ENCODE data around the gene TNIK.

TNIK gene

DNA sequence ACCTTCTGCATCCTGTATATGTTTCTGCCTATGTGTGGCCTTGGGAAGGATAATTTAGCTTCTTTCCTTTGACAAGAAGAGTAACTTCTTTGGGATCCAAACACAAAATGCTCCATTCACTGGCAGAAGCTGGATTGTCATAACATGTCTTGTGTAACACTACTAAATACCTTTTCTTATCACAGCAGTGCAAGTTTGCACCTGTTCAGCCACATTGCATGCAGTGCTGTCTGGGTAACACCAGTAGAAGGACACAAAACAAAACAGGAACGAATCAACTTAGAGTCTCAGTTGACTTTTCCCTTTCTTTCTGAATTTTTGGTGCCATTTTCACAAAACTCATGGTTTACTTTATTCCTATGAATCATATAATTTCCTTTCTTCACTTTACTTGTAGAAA is 43.6 kb upstream of the TNIK start:
- Histone ChIP-seq H3K4me1 (ENCODE audit: control insufficient read depth, low read length) (no peaks in the 10 kb centered on the region), H3K4me3 (ENCODE audit: low read length) (no peak overlapping the region), H3K36me3 (ENCODE audit: control insufficient read depth, low read length) (no peaks in the 10 kb centered on the region), H3K27me3 (ENCODE audit: control insufficient read depth, low read length) (no peaks in the 10 kb centered on the region), H3K9me2 (replicated peaks; ENCODE audit: control insufficient read depth, low read length) (no peaks in the 10 kb centered on the region), H3K4me2 (ENCODE audit: low read length) (no peak overlapping the region), H3K9me3 (ENCODE audit: control insufficient read depth, insufficient read depth, low read length) (no peaks in the 10 kb centered on the region), H4K20me1 (ENCODE audit: control insufficient read depth, insufficient read depth, low read depth, low read length) (no peaks in the 10 kb centered on the region), H3K27ac (ENCODE audit: low read depth, low read length) (no peak overlapping the region), H3K79me2 (ENCODE audit: control insufficient read depth, low read length) (no peaks in the 10 kb centered on the region), H3F3A (ENCODE audit: control insufficient read depth, insufficient read depth) (no peaks in the 10 kb centered on the region)
- TF ChIP-seq EZH2phosphoT487 (IDR thresholded peaks at IDR 0.05; ENCODE audit: borderline replicate concordance, low read length): no peak
- TF ChIP-seq, protein P1, sequence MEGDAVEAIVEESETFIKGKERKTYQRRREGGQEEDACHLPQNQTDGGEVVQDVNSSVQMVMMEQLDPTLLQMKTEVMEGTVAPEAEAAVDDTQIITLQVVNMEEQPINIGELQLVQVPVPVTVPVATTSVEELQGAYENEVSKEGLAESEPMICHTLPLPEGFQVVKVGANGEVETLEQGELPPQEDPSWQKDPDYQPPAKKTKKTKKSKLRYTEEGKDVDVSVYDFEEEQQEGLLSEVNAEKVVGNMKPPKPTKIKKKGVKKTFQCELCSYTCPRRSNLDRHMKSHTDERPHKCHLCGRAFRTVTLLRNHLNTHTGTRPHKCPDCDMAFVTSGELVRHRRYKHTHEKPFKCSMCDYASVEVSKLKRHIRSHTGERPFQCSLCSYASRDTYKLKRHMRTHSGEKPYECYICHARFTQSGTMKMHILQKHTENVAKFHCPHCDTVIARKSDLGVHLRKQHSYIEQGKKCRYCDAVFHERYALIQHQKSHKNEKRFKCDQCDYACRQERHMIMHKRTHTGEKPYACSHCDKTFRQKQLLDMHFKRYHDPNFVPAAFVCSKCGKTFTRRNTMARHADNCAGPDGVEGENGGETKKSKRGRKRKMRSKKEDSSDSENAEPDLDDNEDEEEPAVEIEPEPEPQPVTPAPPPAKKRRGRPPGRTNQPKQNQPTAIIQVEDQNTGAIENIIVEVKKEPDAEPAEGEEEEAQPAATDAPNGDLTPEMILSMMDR (IDR thresholded peaks at IDR 0.05; ENCODE audit: low read depth, low read length, poor library complexity, severe bottlenecking): no peak

GRCh38 chr3:171498921-171499320 is 38.7 kb upstream of the TNIK start:
- H3K4me1 ChIP-seq (ENCODE audit: control insufficient read depth, low read length): no peaks in the 10 kb centered on the region
- H3K9me3 ChIP-seq (ENCODE audit: control insufficient read depth, insufficient read depth, low read length): no peaks in the 10 kb centered on the region
- H3K36me3 ChIP-seq (ENCODE audit: control insufficient read depth, low read length): no peaks in the 10 kb centered on the region
- H3K27me3 ChIP-seq (ENCODE audit: control insufficient read depth, low read length): no peaks in the 10 kb centered on the region
- H3K79me2 ChIP-seq (ENCODE audit: control insufficient read depth, low read length): no peaks in the 10 kb centered on the region
- H3K9me2 ChIP-seq (replicated peaks; ENCODE audit: control insufficient read depth, low read length): no peaks in the 10 kb centered on the region
- TF ChIP-seq, protein P1 (IDR thresholded peaks at IDR 0.05; ENCODE audit: low read depth, low read length, poor library complexity, severe bottlenecking): no peak
- TF ChIP-seq EZH2phosphoT487 (IDR thresholded peaks at IDR 0.05; ENCODE audit: borderline replicate concordance, low read length): no peak
- no peaks in the 10 kb centered on the region for H4K20me1 ChIP-seq (ENCODE audit: control insufficient read depth, insufficient read depth, low read depth, low read length)
- H3F3A ChIP-seq (ENCODE audit: control insufficient read depth, insufficient read depth): no peaks in the 10 kb centered on the region
- H3K4me3 ChIP-seq (ENCODE audit: low read length): no peak overlapping the region
- no peak overlapping the region for H3K4me2 ChIP-seq (ENCODE audit: low read length)
- no peak overlapping the region for H3K27ac ChIP-seq (ENCODE audit: low read depth, low read length)

DNA sequence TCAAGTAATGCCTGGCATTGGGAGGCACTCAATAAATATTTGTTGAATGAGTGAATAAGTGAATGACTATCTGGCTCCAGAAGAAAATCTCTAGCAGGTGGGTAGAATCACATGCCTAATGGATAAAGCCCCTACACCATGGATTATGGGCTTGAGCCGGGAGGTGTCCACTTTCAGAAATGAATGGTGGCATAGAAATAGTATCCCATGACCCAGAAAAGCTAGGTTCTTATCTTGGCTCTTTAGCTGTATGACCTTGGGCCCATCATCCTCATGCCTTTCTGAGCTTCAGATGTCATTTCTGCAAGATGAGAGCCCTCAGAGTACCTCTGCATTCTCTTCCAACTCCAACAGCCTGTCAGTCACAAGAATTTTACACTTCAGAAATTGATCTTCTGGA is 37.3 kb upstream of the TNIK start:
- TF ChIP-seq, protein P1 (IDR thresholded peaks at IDR 0.05; ENCODE audit: low read depth, low read length, poor library complexity, severe bottlenecking): no peak
- no peak for TF ChIP-seq EZH2phosphoT487 (IDR thresholded peaks at IDR 0.05; ENCODE audit: borderline replicate concordance, low read length)
- Histone ChIP-seq H3F3A (ENCODE audit: control insufficient read depth, insufficient read depth) (no peaks in the 10 kb centered on the region), H4K20me1 (ENCODE audit: control insufficient read depth, insufficient read depth, low read depth, low read length) (no peaks in the 10 kb centered on the region), H3K9me3 (ENCODE audit: control insufficient read depth, insufficient read depth, low read length) (no peaks in the 10 kb centered on the region), H3K4me1 (ENCODE audit: control insufficient read depth, low read length) (no peaks in the 10 kb centered on the region), H3K4me2 (ENCODE audit: low read length) (no peak overlapping the region), H3K79me2 (ENCODE audit: control insufficient read depth, low read length) (no peaks in the 10 kb centered on the region), H3K36me3 (ENCODE audit: control insufficient read depth, low read length) (no peaks in the 10 kb centered on the region), H3K27ac (ENCODE audit: low read depth, low read length) (no peak overlapping the region), H3K9me2 (replicated peaks; ENCODE audit: control insufficient read depth, low read length) (no peaks in the 10 kb centered on the region), H3K27me3 (ENCODE audit: control insufficient read depth, low read length) (no peaks in the 10 kb centered on the region), H3K4me3 (ENCODE audit: low read length) (no peak overlapping the region)

- Histone ChIP-seq H3K27ac (ENCODE audit: low read depth, low read length) (no peak overlapping the region), H3F3A (ENCODE audit: control insufficient read depth, insufficient read depth) (no peaks in the 10 kb centered on the region), H3K4me1 (ENCODE audit: control insufficient read depth, low read length) (no peaks in the 10 kb centered on the region), H3K4me2 (ENCODE audit: low read length) (no peak overlapping the region), H3K36me3 (ENCODE audit: control insufficient read depth, low read length) (no peaks in the 10 kb centered on the region), H3K9me3 (ENCODE audit: control insufficient read depth, insufficient read depth, low read length) (no peaks in the 10 kb centered on the region), H3K79me2 (ENCODE audit: control insufficient read depth, low read length) (no peaks in the 10 kb centered on the region), H4K20me1 (ENCODE audit: control insufficient read depth, insufficient read depth, low read depth, low read length) (no peaks in the 10 kb centered on the region), H3K27me3 (ENCODE audit: control insufficient read depth, low read length) (no peaks in the 10 kb centered on the region), H3K9me2 (replicated peaks; ENCODE audit: control insufficient read depth, low read length) (no peaks in the 10 kb centered on the region), H3K4me3 (ENCODE audit: low read length) (no peak overlapping the region)
- no peak for TF ChIP-seq EZH2phosphoT487 (IDR thresholded peaks at IDR 0.05; ENCODE audit: borderline replicate concordance, low read length)
- TF ChIP-seq, protein P1 (IDR thresholded peaks at IDR 0.05; ENCODE audit: low read depth, low read length, poor library complexity, severe bottlenecking): no peak
Observed at GRCh38 chr3:171495413-171495812, 35.2 kb upstream of the TNIK start.

All from DOHH2 (cell line).